Middle frontal gyrus (tissue), 1 donor: ENCODE data around the gene COQ8A.

Experiments
- DNase-seq: peaks from one replicate; pipeline ENCODE4 v3.0.0-alpha.2; 2015; ENCODE audit warnings: low spot score; ENCODE audit errors: extremely low spot score

Gene COQ8A

DNA sequence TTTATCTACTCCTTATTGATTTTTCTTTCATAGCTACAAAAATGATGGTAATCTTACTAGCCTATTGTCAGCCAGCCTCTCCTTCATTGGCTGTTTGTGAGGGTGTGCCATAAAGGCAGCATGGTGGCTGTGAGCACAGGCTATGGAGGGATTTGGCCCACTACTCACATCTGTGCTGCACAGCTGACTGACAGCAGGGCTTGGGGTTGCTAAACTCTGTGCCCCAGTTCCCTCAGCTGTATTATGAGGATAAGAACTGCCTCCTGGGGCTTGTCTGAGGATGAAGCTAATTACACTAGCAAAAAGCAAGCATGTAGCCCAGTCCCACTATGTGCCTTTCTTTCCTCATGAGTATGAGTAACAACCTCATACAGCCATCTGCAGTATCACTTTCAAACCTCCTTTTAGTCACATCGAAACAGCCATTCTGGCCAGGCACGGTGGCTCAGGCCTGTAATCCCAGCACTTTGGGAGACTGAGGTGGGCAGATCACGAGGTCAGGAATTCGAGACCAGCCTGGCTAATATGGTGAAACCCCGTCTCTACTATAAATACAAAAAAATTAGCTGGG, 66.2 kb downstream of the COQ8A start:
- DNase-seq, result no peak

GRCh38 chr1:227009937-227010336, 69.8 kb downstream of the COQ8A start:
- no peak for DNase-seq

DNA sequence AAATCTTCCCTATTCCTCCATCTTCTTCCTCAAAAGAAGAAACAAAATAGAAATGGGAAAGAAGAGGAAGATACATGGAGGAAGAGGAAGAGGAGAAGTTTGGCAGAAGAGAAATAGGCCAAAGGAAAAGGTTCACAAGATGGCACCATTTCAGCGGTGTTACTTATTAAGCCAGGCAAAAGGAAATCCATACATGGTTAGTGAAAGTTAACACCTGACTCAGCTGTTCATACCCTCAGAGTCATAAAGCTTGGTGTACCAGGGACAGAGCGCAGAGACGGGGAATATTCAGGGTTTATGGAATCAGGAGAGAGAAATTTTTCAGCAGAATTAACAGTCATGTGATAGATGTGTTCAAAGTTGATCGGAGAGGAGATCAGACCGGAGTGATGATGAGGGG, 70.6 kb downstream of the COQ8A start:
- DNase-seq, result no peak

GRCh38 chr1:227016990-227017389, 76.9 kb downstream of the COQ8A start:
- DNase-seq, result no peak

GRCh38 chr1:227032396-227032795, 92.3 kb downstream of the COQ8A start:
- no peak for DNase-seq

DNA sequence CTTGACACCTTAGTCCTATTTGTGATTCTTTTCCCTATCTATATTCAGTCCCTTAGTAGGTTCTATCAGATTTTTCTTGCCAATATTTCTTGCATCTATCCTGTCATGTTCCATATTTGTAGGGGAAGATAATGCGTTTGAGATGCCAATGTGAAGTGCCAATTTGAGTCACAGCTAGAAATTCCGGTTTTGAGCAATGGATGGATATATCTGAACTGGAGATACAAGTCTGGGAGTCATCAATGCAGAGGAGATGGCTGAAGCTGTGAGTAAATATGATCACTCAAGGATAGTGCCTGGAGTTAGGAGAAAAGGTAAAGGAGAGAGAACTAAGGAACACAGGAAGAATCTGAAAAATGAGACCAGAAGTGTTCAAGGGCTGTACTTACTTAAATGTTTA, 93.8 kb downstream of the COQ8A start:
- no peak for DNase-seq

GRCh38 chr1:227035316-227035715, 95.2 kb downstream of the COQ8A start:
- DNase-seq, result no peak

- DNase-seq, result no peak
These were observed 97.0 kb downstream of the COQ8A start for GRCh38 chr1:227037121-227037520.
